HG03442 (cell line): ENCODE measurements around the gene BAHCC1.
"Not testable (repeated sequence)": the region's sequence is repeated elsewhere in the genome, so short reads cannot be mapped to it uniquely, and the experiment has no call there.

ENCODE experiments used
- ATAC-seq: cut with Tn5 transposase; IDR thresholded peaks from one replicate; pipeline ENCODE4 v1.9.1; 2021; ENCODE audit warnings: mild to moderate bottlenecking, moderate library complexity; ENCODE audit not compliant: unreplicated experiment

Gene BAHCC1

DNA sequence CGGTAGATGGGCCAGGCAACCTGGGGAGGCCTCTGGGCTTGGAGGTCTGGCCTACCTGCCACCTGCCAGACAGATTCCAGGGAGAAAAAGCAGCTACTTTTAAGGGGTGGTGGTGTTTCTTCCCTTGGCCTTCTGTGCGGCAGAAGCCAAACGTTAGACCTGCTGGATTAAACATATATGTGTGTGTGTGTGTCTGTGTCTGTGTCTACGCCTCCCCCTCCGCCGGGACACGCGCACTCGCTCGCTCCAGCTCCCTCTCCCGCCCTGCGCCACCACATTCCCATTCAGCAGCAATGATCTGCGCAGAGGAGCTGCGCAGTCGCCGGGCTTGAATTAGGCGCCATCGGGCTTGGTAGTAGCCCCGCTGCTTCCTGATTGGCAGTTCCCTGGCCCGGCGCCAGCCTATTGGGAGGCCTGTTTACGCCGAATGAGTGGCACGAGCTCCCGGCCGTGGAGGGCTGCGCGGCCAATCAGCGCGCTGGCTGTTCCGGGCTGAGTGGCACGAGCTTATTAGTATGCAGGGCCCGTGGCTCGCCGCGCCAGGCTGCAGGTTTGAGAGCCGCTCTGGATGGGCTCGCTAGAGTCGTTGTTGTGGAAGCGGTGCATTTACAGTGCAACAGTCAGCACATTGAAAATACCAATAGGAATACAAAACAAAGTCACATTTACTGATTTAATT is at the start of gene BAHCC1:
BAHCC1 (plus strand) TSS at position 537 of the 679 bp plus-strand sequence. CDS start 4,283 bp downstream, outside the sequence.
- no peak for ATAC-seq

DNA sequence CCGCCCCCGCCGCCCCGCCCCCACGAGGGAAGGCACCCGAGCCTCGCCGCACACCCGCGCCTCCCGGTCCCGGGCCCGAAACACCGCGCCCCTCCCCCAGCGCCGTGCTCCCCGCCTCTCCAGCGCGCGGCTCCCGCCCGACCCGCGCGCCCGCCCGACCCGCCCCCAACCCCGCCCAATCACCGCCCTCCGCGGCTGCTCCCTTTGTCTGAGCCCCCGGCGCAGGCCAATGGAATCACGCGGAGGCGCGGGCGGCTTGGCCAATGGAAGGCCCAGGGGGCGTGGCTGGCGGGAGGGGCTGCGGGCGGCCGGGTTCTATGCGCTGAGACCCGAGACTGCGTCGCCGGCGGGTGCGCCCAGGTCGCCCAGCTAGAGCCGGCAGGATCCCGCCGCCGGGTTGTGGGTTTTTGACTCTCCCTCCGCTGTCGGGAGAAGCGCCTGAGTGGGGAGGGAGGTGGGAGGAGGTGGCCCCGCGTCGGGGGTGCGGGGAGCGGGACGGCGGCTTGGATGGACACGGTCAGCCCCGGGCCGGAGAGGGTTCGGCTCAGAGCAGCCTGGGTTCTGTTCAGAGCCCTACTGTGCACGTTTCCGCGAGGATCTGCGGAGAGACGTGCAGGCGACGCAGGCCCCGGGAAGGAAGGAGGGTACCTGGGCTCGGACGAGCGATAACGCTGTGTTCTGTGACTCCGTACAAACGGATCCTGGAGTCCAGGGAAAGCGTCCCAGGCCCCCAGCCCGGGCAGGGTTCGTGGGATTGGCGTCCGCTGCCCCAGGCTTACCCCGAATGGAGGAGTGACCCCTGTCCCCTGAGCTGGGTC is 49.0 kb upstream of the BAHCC1 start:
- peak; percentile 71 for ATAC-seq

DNA sequence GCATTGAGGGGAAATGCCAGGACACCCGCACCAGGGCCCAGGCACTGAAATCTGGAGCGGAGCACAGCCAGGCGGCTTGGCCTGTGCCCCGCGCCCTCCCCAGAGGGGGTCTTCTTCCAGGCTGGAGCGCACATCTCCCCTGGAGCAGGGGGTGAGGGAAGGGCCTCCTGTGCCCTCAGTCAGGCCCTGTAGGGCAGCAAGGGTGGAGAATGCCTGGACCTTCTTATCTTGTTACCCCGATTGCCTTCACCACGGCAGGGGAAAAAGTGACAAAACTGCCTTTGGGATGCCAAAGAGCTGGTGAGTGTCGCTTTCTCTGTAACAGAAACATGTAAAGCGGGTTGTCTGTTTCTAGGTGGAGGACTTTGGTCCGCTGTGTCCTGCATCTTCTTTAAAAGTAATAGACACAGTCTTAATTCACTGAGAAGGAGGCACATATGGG is 48.3 kb upstream of the BAHCC1 start:
- ATAC-seq, result no peak

DNA sequence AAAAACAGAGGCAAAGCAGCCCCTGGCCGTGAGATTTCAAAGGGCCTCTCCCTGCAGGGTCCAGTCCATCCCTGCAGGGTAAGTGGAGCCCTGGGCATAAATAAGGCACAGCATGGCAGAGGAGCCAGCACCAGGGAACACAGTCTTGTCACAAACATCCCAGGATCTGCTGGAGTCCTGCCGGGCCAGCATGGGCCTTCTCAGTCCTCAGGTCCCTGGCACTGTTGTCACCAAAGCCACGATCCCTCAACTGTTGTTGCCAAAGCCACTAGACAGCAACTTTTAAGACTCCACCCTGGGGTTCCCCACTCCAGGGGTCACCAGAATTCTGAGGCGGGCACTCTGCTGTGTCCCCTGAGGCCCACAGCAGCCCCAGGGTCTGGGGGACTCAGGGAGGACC is 47.8 kb upstream of the BAHCC1 start:
- ATAC-seq, result no peak

DNA sequence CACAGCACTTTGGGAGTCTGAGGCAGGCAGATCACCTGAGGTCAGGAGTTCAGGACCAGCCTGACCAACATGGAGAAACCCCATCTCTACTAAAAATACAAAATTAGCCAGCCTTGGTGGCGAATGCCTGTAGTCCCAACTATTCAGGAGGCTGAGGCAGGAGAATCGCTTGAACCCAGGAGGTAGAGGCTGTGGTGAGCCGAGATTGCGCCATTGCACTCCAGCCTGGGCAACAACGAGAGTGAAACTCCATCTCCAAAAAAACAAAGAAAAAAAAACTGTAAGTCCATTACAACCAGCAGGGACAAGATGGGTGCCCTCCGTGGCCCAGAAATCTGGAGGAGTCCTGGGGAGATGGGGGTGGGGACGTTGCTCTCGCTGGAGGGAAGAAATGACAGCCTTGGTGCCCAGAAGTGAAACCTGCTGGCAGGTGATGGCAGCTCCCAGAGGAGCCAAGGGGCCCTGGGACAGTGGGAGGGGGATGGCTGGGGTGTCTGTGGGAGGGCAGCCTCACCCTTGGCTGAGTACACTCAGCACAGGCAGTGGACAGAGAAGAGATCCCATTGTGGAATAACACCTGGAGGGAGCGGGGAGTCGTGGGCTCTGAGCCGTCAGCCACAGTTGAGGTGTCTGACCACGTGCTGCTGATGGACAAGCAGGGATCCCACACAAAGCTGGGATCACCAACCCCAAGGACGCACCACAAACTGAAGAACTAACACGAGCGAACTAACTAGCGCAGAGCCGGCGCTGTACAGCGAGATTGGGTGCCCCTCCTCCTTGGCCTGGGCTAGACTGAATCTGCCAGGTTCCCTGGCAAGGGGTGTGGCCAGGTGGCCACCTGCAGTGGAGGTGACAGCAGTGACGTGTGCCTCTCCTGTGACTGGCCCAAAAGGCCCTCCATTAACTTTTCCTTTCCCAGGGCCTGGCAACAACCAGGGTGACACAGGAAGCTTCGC is 46.9 kb upstream of the BAHCC1 start:
- no peak for ATAC-seq

DNA sequence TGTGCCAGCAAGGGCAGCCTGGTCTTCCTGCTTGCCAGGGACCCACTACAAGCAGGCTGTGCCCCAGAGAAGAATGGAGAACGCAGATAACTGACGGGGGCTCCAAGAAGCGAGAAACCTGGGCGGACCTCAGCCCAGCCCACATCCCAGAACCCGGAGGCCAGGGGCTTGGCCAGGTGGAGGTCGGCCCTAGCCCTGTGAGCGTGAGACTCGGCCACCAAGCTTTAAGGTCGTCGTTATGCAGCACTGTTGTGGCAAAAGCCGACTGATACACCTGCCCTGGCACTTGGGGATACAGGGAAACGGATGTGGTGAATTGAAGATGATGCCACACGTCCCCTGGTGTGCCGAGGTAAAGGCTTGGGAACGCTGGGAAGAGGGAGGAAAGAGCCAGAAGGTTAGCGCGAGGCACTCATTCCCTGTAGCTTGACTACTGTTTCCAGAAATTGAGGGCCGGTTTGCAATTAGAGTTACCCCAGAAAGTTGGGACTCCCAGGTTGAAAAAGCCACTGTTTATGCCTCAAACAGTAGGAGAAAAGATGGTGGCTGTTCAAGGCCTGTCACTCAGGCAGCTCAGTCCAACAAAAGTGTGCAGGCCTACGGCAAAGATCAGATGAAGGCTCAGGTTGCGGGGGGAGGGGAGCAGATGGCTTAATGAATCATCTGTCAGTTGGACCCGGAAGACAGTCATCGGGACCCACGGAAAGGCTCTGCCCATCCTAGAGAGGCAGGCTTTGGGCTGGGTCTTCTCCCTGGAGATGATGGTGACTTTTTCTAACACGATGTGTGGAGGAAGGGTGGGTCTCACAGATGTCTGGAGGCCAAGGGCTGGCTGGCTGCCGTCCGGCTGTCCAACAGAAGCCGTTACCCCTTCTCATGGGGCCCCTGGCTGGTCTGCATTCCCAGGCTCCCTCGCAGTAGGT is 45.6 kb upstream of the BAHCC1 start:
- no peak for ATAC-seq

DNA sequence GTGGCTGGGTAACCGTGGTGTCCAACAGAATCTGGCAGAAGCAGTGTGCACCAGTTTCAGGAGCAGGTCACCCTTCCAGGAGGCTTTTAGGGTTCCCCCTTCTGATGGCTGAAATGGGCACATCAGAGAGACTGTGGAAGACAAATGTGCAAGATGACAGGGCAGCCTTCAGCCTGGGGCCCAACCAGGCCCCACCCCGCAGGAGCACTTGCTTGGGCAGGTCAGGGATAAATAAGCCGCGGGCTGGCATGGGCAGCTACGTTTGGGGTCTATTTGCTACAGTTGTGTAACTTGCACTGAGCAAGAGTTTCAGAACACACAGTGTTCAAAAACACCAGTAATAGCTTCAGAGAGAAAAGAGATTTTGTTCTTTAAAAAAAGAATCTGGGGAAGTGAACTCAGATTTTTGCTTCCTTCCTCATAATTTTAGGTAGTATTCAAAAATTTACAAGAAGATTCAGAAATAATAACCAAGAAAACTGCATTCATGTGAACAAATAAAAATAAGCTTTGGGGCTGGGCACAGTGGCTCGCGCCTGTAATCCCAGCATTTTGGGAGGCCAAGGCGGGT is 44.9 kb upstream of the BAHCC1 start:
- ATAC-seq, result no peak

DNA sequence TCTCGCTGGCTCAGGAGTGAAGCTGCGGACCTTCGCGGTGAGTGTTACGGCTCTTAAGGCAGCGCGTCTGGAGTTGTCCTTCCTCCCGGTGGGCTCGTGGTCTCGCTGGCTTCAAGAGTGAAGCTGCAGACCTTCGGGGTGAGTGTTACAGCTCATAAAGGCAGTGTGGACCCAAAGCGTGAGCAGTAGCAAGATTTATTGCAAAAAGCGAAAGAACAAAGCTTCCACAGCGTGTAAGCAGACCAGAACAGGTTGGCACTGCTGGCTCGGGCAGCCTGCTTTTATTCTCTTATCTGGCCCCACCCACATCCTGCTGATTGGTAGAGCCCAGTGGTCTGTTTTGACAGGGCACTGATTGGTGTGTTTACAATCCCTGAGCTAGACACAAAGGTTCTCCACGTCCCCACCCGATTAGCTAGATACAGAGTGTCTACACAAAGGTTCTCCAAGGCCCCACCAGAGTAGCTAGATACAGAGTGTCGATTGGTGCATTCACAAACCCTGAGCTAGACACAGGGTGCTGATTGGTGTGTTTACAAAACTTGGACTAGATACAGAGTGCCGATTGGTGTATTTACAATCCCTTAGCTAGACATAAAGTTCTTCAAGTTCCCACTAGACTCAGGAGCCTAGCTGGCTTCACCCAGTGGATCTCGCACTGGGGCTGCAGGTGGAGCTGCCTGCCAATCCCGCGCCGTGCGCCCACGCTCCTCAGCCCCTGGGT is 43.8 kb upstream of the BAHCC1 start:
- ATAC-seq, result not testable (repeated sequence)

DNA sequence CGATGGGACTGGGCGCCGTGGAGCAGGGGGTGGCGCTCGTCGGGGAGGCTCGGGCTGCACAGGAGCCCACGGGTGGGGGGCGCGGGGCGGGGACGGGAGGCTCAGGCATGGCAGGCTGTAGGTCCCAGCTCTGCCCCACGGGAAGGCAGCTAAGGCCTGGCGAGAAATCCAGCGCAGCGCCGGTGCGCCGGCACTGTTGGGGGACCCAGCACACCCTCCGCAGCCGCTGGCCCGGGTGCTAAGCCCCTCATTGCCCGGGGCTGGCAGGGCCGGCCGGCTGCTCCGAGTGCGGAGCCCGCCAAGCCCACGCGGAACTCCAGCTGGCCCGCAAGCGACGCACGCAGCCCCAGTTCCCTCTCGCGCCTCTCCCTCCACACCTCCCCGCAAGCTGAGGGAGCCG is 43.2 kb upstream of the BAHCC1 start:
- ATAC-seq, result not testable (repeated sequence)

DNA sequence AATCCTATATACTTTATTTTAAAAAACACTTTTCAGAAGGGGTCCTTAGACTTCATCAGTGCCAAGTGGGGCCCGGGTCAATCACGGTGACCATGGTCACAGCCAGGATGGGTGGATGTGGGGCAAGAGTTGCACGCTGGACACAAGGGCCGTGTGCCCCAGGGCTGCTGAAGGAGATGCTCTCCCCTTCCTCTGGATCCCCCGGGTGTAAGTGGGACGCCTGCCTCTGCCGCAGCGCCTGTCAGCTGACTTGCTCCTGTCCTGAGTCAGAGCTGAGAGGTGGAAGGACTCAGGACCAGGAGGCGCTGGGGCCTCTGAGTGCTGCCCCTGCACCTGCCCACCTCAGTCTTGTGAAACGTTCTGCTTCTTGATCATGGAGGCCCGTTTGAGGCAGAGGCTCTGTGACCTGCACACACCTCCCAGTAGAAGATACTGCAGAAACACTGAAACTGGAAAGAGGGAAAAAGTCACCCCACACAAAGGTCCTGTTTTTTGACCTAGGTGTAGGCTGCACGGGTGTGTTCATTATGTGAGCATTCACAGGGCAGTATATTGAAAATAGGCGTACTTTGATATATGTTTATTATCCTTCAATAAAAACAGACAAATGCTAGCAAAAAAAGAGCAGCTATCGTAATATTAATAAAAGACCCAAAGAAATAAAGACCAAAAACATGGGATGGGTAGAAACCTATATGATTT is 40.9 kb upstream of the BAHCC1 start:
- ATAC-seq, result no peak

DNA sequence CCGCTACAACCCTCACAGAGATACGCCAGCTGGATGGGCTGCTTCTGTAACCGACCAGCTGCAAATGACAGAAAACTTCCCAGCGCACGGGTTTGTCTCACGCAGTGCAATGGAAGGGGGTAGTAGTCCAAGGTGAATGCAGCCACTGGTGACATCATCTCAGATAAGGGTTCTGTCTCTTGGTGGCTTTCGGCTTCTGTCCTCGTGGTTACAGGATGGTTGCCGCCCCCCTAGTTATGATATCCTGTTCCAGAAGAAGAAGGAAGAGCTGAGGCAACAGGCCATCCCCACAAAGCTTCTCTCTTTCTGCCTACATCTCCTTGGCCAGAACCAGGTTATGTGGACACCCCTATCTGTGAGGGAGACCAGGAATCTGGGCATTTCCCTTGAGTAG is 40.3 kb upstream of the BAHCC1 start:
- no peak for ATAC-seq

DNA sequence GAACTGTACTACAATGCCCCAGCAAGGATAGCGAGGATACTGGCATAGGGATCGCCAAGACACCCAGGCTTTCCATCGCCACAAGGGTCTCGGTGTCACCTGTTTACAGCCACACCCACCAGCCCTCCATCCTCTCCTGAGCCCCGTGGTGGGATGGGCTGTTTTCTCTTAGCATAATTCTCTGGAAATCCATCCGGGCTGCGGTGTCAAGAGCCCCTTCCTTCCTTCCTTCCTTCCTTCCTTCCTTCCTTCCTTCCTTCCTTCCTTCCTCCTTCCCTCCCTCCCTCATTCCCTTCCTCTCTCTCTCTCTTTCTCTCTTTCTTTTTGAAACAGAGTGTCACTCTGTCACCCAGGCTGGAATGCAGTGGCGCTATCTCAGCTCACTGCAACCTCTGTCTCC is 36.0 kb upstream of the BAHCC1 start:
- no peak for ATAC-seq

DNA sequence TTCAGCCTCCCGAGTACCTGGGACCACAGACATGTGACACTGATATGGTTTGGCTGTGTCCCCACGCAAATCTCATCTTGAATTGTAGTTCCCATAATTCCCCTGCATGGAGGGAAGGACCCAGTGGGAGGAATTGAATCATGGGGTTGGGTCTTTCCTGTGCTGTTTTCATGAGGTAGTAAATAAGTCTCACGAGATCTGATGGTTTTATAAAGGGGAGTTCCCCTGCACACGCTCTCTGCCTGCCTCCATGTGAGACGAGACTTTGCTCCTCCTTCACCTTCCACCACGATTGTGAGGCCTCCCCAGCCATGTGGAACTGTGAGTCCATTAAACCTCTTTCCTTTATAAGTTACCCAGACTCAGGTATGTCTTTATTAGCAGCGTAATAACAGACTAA is 33.3 kb upstream of the BAHCC1 start:
- not testable (repeated sequence) for ATAC-seq

DNA sequence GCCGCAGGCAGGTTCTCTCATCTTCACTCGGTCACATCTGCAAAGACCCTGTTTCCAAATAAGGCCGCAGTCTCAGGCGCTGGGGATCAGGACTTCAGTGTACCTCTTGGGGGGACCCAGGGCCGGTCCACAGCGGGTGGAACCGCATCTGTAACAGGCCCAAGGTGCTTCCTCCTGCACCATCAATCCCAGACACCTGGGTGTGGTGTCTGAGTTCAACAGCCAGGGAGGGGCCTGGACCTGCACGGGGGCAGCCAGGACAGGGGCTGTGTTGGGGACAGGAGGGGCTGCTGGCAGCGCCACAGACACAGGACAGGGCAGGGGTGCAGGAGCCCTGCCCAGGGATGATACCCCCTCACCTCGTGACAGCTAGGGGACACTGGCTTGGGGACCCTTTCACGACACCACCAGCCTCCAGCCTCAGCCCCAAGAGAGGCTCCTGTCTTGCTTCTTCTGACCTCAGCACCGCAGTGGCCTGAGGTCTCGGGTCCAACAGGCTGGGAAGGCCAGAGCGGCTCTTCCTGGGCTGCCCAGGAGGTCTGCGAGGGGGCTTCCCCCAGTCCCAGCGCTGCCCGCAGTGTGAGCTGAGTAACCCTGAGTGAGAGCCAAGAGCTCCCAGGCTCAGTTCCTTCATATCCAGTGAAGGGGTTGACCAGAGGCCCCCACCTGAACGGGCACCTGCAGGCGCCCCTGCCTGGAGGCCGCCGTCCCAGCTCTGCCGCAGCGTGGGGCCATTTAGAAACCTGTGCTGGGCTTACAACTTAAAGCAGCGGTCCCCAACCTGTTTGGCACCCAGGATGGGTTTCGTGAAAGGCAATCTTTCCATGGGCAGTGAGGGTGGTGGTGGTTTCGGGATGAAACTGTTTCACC is 30.7 kb upstream of the BAHCC1 start:
- no peak for ATAC-seq

DNA sequence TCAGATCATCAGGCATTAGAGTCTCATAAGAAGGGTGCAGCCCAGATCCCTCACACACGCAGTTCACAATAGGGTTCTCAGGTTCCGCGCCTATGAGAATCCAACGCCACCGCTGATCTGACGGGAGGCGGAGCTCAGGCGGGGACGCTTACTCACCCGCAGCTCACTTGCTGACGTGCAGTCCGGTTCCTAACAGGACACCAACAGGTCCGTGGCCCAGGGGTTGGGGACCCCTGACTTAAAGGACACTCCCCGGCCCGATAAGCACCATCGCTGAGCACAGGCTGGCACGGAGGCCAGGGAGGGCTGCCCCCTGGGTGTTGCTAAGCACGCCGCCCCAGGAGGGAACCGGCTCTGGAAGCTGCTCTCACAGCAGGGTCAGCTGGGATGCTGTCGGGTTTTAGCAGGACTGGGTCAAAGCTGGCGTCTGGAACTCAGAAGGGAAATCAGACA is 30.1 kb upstream of the BAHCC1 start:
- no peak for ATAC-seq

DNA sequence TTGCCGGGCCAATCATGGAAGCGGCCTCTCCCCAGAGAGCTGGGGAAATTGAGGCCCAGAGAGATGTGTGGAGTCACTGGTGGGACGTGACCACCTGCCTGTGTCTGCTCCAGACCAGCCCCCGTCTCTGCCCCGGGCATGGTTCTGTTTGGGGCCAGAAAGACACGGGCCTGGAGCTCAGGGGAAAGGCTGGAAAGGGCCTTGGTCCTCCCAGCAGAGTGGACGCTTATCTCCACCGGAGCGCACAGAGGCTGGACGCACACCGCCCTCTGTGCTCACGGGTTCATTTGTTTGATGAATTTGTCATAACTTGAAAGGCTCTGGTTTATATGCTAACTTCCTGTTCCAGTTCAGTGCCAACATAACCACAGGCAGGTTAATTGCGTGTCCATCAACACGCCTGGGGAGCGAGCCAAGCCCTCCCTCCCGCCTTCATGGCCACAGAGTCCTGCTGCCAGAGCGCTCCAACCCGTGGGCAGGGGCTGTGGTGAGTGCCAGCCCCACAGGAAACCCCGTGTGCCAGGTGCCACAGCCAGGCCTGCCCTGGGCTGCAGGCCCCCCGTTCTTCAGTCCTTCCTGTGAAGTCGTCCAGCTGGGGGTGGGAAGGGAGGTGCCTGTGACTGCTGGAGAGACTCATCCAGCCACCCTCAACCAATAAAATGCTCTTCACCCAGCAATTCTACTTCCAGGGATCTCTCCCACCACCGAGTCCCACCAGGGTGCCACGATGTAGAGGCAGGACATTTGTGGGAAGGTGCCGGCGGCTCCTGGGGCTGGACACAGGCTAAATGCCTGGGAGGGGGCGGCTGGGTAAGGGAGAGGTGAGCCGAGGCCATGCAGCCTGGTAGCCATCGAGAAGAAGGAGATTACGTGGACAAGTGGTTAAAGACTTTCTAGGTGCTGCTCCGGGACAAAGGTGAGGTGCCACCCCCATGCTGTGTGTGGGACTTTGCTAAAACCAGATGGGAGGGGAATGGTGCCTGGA is 29.4 kb upstream of the BAHCC1 start:
- ATAC-seq, result no peak
